HepG2 (cell line): ENCODE data around the gene TUBGCP6. TPM values are rescaled to one million over a fixed set of nuclear protein-coding genes. Genes with fewer than 3 reads are reported as not detected.

Experiments
- CBFB ChIP-seq: sonication (generic); formaldehyde crosslinking; IDR thresholded peaks from 2 replicates; pipeline ENCODE4 v1.4.0; 2020; ENCODE audit warnings: missing genetic modification reagents
- EED ChIP-seq: sonication (generic); formaldehyde crosslinking; IDR thresholded peaks from 2 replicates; pipeline ENCODE4 v1.5.0; 2020; ENCODE audit warnings: mild to moderate bottlenecking, missing genetic modification reagents
- ELF3 ChIP-seq: IDR thresholded peaks from 2 replicates; pipeline ENCODE4 v1.6.1; 2016; ENCODE audit warnings: missing genetic modification reagents, missing compliant biosample characterization
- GATAD2A ChIP-seq: IDR thresholded peaks from 2 replicates; pipeline ENCODE4 v1.6.1; 2016
- HOXA5 ChIP-seq: sonication (generic); formaldehyde crosslinking; IDR thresholded peaks from 2 replicates; pipeline ENCODE4 v1.4.0; 2020; ENCODE audit warnings: missing genetic modification reagents
- MED8 ChIP-seq: sonication (generic); formaldehyde crosslinking; IDR thresholded peaks from 2 replicates; pipeline ENCODE4 v1.8.1; 2023; ENCODE audit warnings: mild to moderate bottlenecking, missing genetic modification reagents; ENCODE audit not compliant: insufficient replicate concordance
- MTF2 ChIP-seq: sonication (generic); formaldehyde crosslinking; IDR thresholded peaks from 2 replicates; pipeline ENCODE4 v1.5.0; 2020; ENCODE audit warnings: missing genetic modification reagents, borderline replicate concordance
- PLRG1 ChIP-seq: fragments of 450-650 bp; conservative IDR thresholded peaks from 2 replicates; pipeline ENCODE4 v1.6.1; 2016
- POLR2AphosphoS5 ChIP-seq: IDR thresholded peaks from 2 replicates; pipeline ENCODE4 v1.6.1; 2012; ENCODE audit warnings: low read depth, low read length
- SPEN ChIP-seq: sonication (generic); formaldehyde crosslinking; IDR thresholded peaks from 2 replicates; pipeline ENCODE4 v1.5.1; 2020; ENCODE audit warnings: low read depth, mild to moderate bottlenecking, missing genetic modification reagents
- ZMYM4 ChIP-seq: sonication (generic); formaldehyde crosslinking; IDR thresholded peaks from 2 replicates; pipeline ENCODE4 v1.8.1; 2023; ENCODE audit warnings: mild to moderate bottlenecking, missing genetic modification reagents
- ZNF577 ChIP-seq: sonication (generic); formaldehyde crosslinking; IDR thresholded peaks from 2 replicates; pipeline ENCODE4 v1.4.0; 2020; ENCODE audit warnings: mild to moderate bottlenecking, low read depth, missing genetic modification reagents, borderline replicate concordance
- polyA plus RNA-seq, 8 experiments: library from polyadenylated mRNA; depleted of rRNA in 3 of 8; stranded (reverse) in 7 of 8; unstranded in 1 of 8; fragments of >200 nt; fragmentation: Illumina TruSeq in 4 of 8; extraction: Trizol in 4 of 8; gene quantifications; 2 replicates each; pipeline versions ENCODE4 v1.2.1 to v1.2.3, GENCODE V29; 2011 to 2016; ENCODE audit warnings: low read depth in 4 of 8, missing spikeins in 1 of 8, mixed read lengths in 1 of 8; ENCODE audit not compliant: insufficient read depth in 1 of 8
- total RNA-seq, 5 experiments: library from RNA; depleted of rRNA; stranded (reverse); fragments of >200 nt; fragmentation: Illumina TruSeq; extraction: Trizol; gene quantifications; 2 replicates each; pipeline ENCODE4 v1.2.3, GENCODE V29; 2016; ENCODE audit warnings: low read depth in 1 of 5
- TF ChIP-seq, protein P1 (sequence below): sonication (generic); formaldehyde crosslinking; IDR thresholded peaks from 2 replicates; pipeline ENCODE4 v1.8.0; 2023; ENCODE audit warnings: mild to moderate bottlenecking, missing genetic modification reagents
- TF ChIP-seq, protein P2 (sequence below): sonication (generic); formaldehyde crosslinking; conservative IDR thresholded peaks from 2 replicates; pipeline ENCODE4 v1.8.1; 2023; ENCODE audit warnings: missing genetic modification reagents
- TF ChIP-seq, protein P3 (sequence below): sonication (generic); formaldehyde crosslinking; IDR thresholded peaks from 2 replicates; pipeline ENCODE4 v1.5.0; 2020; ENCODE audit warnings: mild to moderate bottlenecking, missing genetic modification reagents
- TF ChIP-seq, protein P4 (sequence below): IDR thresholded peaks from 2 replicates; pipeline ENCODE4 v1.6.1; 2016; ENCODE audit warnings: low read depth, missing genetic modification reagents, missing compliant biosample characterization
- TF ChIP-seq, protein P5 (sequence below): sonication (generic); formaldehyde crosslinking; IDR thresholded peaks from 2 replicates; pipeline ENCODE4 v1.5.0; 2020; ENCODE audit warnings: missing genetic modification reagents, mild to moderate bottlenecking, borderline replicate concordance

Gene TUBGCP6
- total and polyA plus RNA-seq, 2 of the 13 experiments (the other 11 are each of a cell fraction or from before 2014, with no cell fraction given), result 14.6 to 15.7 TPM

DNA sequence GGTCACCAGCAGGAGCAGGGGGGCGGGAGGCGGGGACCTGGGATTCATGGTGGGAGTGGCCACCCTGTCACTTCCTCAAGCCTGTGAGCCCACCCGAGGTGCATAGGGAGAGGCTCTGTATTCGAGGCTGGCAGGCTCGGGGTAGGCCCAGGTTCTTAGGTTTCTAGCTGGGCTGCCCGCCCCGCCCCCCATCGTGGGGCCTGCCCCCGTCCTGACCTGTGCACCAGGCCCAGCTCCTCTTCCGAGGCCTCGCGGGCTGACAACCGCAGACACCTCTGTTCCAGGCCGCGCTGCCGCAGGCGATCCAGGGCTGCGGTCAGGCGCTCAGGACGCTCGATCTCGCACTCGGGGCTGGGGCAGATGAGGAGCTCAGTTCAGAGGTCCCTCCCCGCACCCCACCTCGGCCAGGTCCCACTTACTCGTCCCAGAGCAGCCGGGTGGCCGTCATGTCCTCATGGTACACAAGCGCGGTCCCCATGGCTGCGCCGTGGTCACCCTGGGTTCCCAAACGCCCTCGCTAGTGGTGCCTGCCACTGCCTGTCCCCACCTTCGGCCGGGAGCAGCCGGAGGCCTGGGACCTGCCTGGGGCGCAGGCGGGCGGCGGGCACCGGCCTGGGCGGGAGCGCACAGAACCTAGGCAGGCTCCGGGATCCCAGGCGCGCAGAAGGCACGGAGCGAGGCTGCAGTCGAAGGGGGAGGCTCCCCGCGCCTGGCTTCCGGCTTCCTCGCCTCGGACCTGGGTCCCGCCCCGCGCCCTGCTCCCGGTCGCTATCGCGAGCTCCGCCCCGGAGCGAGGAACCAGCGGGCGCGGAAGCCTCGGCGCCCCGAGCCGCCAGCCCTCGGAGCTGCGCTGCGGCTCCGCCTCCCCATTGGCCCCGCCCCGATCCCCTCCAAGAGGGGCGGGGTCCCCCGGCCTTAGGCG lies 6.0 kb upstream of the TUBGCP6 start, which contains the start of gene HDAC10 (continued):
- TF ChIP-seq GATAD2A (CRISPR knock-in tag) (no peak), MED8 (no peak), SPEN (CRISPR knock-in tag) (peak; percentile 70; the same call in 1 of the 2 replicates), CBFB (peak; percentile 18; the same call in 1 of the 2 replicates), POLR2AphosphoS5 (peak; percentile 52; the same call in 1 of the 2 replicates), ZMYM4 (0 out of 2 replicates have a peak, but pooled peaks have one; percentile 42), ELF3 (CRISPR knock-in tag) (peak; percentile 40; the same call in 1 of the 2 replicates), HOXA5 (CRISPR knock-in tag) (peak; percentile 61; the same call in 1 of the 2 replicates), EED (CRISPR knock-in tag) (peak; percentile 32; the same call in 1 of the 2 replicates), ZNF577 (no peak), PLRG1 (no peak), MTF2 (peak; percentile 92; the same call in 1 of the 2 replicates)
- TF ChIP-seq, protein P1, sequence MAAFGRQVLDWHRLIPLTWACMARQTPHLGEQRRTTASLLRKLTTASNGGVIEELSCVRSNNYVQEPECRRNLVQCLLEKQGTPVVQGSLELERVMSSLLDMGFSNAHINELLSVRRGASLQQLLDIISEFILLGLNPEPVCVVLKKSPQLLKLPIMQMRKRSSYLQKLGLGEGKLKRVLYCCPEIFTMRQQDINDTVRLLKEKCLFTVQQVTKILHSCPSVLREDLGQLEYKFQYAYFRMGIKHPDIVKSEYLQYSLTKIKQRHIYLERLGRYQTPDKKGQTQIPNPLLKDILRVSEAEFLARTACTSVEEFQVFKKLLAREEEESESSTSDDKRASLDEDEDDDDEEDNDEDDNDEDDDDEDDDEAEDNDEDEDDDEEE, result peak; percentile 42; the same call in 1 of the 2 replicates
- TF ChIP-seq, protein P2, sequence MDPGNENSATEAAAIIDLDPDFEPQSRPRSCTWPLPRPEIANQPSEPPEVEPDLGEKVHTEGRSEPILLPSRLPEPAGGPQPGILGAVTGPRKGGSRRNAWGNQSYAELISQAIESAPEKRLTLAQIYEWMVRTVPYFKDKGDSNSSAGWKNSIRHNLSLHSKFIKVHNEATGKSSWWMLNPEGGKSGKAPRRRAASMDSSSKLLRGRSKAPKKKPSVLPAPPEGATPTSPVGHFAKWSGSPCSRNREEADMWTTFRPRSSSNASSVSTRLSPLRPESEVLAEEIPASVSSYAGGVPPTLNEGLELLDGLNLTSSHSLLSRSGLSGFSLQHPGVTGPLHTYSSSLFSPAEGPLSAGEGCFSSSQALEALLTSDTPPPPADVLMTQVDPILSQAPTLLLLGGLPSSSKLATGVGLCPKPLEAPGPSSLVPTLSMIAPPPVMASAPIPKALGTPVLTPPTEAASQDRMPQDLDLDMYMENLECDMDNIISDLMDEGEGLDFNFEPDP (CRISPR knock-in tag), result 0 out of 2 replicates have a peak, but pooled peaks have one; percentile 44
- TF ChIP-seq, protein P3, sequence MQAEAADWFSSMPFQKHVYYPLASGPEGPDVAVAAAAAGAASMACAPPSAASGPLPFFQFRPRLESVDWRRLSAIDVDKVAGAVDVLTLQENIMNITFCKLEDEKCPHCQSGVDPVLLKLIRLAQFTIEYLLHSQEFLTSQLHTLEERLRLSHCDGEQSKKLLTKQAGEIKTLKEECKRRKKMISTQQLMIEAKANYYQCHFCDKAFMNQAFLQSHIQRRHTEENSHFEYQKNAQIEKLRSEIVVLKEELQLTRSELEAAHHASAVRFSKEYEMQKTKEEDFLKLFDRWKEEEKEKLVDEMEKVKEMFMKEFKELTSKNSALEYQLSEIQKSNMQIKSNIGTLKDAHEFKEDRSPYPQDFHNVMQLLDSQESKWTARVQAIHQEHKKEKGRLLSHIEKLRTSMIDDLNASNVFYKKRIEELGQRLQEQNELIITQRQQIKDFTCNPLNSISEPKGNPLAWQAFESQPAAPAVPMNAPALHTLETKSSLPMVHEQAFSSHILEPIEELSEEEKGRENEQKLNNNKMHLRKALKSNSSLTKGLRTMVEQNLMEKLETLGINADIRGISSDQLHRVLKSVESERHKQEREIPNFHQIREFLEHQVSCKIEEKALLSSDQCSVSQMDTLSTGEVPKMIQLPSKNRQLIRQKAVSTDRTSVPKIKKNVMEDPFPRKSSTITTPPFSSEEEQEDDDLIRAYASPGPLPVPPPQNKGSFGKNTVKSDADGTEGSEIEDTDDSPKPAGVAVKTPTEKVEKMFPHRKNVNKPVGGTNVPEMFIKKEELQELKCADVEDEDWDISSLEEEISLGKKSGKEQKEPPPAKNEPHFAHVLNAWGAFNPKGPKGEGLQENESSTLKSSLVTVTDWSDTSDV (CRISPR knock-in tag), result peak; percentile 97
- TF ChIP-seq, protein P4, sequence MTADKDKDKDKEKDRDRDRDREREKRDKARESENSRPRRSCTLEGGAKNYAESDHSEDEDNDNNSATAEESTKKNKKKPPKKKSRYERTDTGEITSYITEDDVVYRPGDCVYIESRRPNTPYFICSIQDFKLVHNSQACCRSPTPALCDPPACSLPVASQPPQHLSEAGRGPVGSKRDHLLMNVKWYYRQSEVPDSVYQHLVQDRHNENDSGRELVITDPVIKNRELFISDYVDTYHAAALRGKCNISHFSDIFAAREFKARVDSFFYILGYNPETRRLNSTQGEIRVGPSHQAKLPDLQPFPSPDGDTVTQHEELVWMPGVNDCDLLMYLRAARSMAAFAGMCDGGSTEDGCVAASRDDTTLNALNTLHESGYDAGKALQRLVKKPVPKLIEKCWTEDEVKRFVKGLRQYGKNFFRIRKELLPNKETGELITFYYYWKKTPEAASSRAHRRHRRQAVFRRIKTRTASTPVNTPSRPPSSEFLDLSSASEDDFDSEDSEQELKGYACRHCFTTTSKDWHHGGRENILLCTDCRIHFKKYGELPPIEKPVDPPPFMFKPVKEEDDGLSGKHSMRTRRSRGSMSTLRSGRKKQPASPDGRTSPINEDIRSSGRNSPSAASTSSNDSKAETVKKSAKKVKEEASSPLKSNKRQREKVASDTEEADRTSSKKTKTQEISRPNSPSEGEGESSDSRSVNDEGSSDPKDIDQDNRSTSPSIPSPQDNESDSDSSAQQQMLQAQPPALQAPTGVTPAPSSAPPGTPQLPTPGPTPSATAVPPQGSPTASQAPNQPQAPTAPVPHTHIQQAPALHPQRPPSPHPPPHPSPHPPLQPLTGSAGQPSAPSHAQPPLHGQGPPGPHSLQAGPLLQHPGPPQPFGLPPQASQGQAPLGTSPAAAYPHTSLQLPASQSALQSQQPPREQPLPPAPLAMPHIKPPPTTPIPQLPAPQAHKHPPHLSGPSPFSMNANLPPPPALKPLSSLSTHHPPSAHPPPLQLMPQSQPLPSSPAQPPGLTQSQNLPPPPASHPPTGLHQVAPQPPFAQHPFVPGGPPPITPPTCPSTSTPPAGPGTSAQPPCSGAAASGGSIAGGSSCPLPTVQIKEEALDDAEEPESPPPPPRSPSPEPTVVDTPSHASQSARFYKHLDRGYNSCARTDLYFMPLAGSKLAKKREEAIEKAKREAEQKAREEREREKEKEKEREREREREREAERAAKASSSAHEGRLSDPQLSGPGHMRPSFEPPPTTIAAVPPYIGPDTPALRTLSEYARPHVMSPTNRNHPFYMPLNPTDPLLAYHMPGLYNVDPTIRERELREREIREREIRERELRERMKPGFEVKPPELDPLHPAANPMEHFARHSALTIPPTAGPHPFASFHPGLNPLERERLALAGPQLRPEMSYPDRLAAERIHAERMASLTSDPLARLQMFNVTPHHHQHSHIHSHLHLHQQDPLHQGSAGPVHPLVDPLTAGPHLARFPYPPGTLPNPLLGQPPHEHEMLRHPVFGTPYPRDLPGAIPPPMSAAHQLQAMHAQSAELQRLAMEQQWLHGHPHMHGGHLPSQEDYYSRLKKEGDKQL (CRISPR knock-in tag), result no peak
- TF ChIP-seq, protein P5, sequence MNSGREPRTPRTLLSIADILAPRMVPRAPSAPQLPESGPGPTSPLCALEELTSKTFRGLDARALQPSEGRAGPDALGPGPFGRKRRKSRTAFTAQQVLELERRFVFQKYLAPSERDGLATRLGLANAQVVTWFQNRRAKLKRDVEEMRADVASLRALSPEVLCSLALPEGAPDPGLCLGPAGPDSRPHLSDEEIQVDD (CRISPR knock-in tag), result no peak
